HepG2 (cell line): ENCODE data around the gene LATS1. TPM values are rescaled to one million over a fixed set of nuclear protein-coding genes. Genes with fewer than 3 reads are reported as not detected.

Experiments
- polyA plus RNA-seq, 8 experiments: library from polyadenylated mRNA; depleted of rRNA in 3 of 8; stranded (reverse) in 7 of 8; unstranded in 1 of 8; fragments of >200 nt; fragmentation: Illumina TruSeq in 4 of 8; extraction: Trizol in 4 of 8; gene quantifications; 2 replicates each; pipeline versions ENCODE4 v1.2.1 to v1.2.3, GENCODE V29; 2011 to 2016; ENCODE audit warnings: low read depth in 4 of 8, missing spikeins in 1 of 8, mixed read lengths in 1 of 8; ENCODE audit not compliant: insufficient read depth in 1 of 8
- small RNA-seq, 3 experiments: library from RNA; depleted of rRNA; stranded (forward); fragments of <200 nt; gene quantifications; one replicate each; pipeline ENCODE3, GENCODE V24; 2012; ENCODE audit warnings: low read depth in 2 of 3, low replicate concordance in 1 of 3; ENCODE audit not compliant: insufficient read length in 3 of 3, insufficient read depth in 2 of 3
- total RNA-seq, 5 experiments: library from RNA; depleted of rRNA; stranded (reverse); fragments of >200 nt; fragmentation: Illumina TruSeq; extraction: Trizol; gene quantifications; 2 replicates each; pipeline ENCODE4 v1.2.3, GENCODE V29; 2016; ENCODE audit warnings: low read depth in 1 of 5

The LATS1 gene
- total and polyA plus RNA-seq, 2 of the 13 experiments (the other 11 are each of a cell fraction or from before 2014, with no cell fraction given): 9.9 to 12.6 TPM

Small RNA genes lying within 50 kb of the gene (small RNA-seq; reads per million reads assigned to genes)
- 0 reads per million in 3 experiments for gene RF00019

Other genes with a start within 250 kb of the LATS1 start
- 2.1 and 2.7 TPM in 2 replicates for gene ZC3H12D, start 233.1 kb downstream of the LATS1 start, total RNA-seq (2016; rRNA removed; fragmentation: Illumina TruSeq; extraction: Trizol)
- gene ZC3H12D, start 233.1 kb downstream of the LATS1 start, polyA plus RNA-seq (2011; rRNA removed): 1.2 and 1.7 TPM in 2 replicates
- gene PPIL4, start 172.1 kb downstream of the LATS1 start, total RNA-seq (2016; rRNA removed; fragmentation: Illumina TruSeq; extraction: Trizol): 46.0 and 67.8 TPM in 2 replicates
- gene PPIL4, start 172.1 kb downstream of the LATS1 start, polyA plus RNA-seq (2011; rRNA removed): 5.2 and 5.5 TPM in 2 replicates
- gene GINM1, start 151.7 kb downstream of the LATS1 start, total RNA-seq (2016; rRNA removed; fragmentation: Illumina TruSeq; extraction: Trizol): 15.4 and 27.5 TPM in 2 replicates
- 17.5 and 19.4 TPM in 2 replicates for gene GINM1, start 151.7 kb downstream of the LATS1 start, polyA plus RNA-seq (2011; rRNA removed)
- 25.3 and 31.2 TPM in 2 replicates for gene KATNA1, start 69.4 kb downstream of the LATS1 start, total RNA-seq (2016; rRNA removed; fragmentation: Illumina TruSeq; extraction: Trizol)
- 11.4 and 14.8 TPM in 2 replicates for gene KATNA1, start 69.4 kb downstream of the LATS1 start, polyA plus RNA-seq (2011; rRNA removed)
- 85.1 and 148 TPM in 2 replicates for gene NUP43, start 28.4 kb upstream of the LATS1 start, total RNA-seq (2016; rRNA removed; fragmentation: Illumina TruSeq; extraction: Trizol)
- gene NUP43, start 28.4 kb upstream of the LATS1 start, polyA plus RNA-seq (2011; rRNA removed): 33.0 and 38.9 TPM in 2 replicates
- gene PCMT1, start 31.6 kb upstream of the LATS1 start, total RNA-seq (2016; rRNA removed; fragmentation: Illumina TruSeq; extraction: Trizol): 134 and 169 TPM in 2 replicates
- gene PCMT1, start 31.6 kb upstream of the LATS1 start, polyA plus RNA-seq (2011; rRNA removed): 95.6 and 112 TPM in 2 replicates
- gene LRP11, start 146.3 kb upstream of the LATS1 start, total RNA-seq (2016; rRNA removed; fragmentation: Illumina TruSeq; extraction: Trizol): 32.1 and 48.9 TPM in 2 replicates
- 32.4 and 35.8 TPM in 2 replicates for gene LRP11, start 146.3 kb upstream of the LATS1 start, polyA plus RNA-seq (2011; rRNA removed)
- gene RAET1E, start 180.0 kb upstream of the LATS1 start, total RNA-seq (2016; rRNA removed; fragmentation: Illumina TruSeq; extraction: Trizol): not detected in 2 replicates
- gene RAET1E, start 180.0 kb upstream of the LATS1 start, polyA plus RNA-seq (2011; rRNA removed): not detected in 2 replicates
- gene RAET1G, start 205.0 kb upstream of the LATS1 start, total RNA-seq (2016; rRNA removed; fragmentation: Illumina TruSeq; extraction: Trizol): not detected in 2 replicates
- not detected in 2 replicates for gene RAET1G, start 205.0 kb upstream of the LATS1 start, polyA plus RNA-seq (2011; rRNA removed)
- not detected in 2 replicates for gene ULBP2, start 223.9 kb upstream of the LATS1 start, total RNA-seq (2016; rRNA removed; fragmentation: Illumina TruSeq; extraction: Trizol)
- gene ULBP2, start 223.9 kb upstream of the LATS1 start, polyA plus RNA-seq (2011; rRNA removed): not detected in 2 replicates
- 0.04 TPM in 1 of 2 replicates, not detected in the other for gene ULBP1, start 245.8 kb upstream of the LATS1 start, total RNA-seq (2016; rRNA removed; fragmentation: Illumina TruSeq; extraction: Trizol)
- gene ULBP1, start 245.8 kb upstream of the LATS1 start, polyA plus RNA-seq (2011; rRNA removed): 0.08 and 0.09 TPM in 2 replicates